Mononuclear cell (primary cell): Measurements from ENCODE around the gene NOS1. TPM values are rescaled to one million over a fixed set of nuclear protein-coding genes. Genes with fewer than 3 reads are reported as not detected.

Source experiments
- H3K27me3 ChIP-seq: 2 replicates; pipeline ENCODE4 v1.6.0; 2011; ENCODE audit warnings: low read length, control low read depth; ENCODE audit not compliant: insufficient read depth
- H3K4me1 ChIP-seq: 2 replicates; pipeline ENCODE4 v1.5.1; 2011; ENCODE audit warnings: mild to moderate bottlenecking, low read length, control low read depth; ENCODE audit not compliant: insufficient read depth
- H3K4me3 ChIP-seq: 2 replicates; pipeline ENCODE4 v1.5.1; 2011; ENCODE audit warnings: mild to moderate bottlenecking, low read length, moderate library complexity
- H3K9me3 ChIP-seq: 2 replicates; pipeline ENCODE4 v1.5.1; 2011; ENCODE audit warnings: low read depth, mild to moderate bottlenecking, control low read depth, low read length
- total RNA-seq: library from RNA; depleted of rRNA; stranded (reverse); fragments of >200 nt; gene quantifications from one replicate; pipeline ENCODE4 v1.2.3, GENCODE V29; 2012

Gene NOS1
- total RNA-seq, 1 donor = not detected

GRCh38 chr12:117352883-117353282 lies 8.5 kb downstream of the NOS1 start:
- H3K27me3 ChIP-seq = no peaks in the 10 kb centered on the region
- H3K4me1 ChIP-seq = no peaks in the 10 kb centered on the region
- H3K9me3 ChIP-seq = no peaks in the 10 kb centered on the region
- no peak overlapping the region for H3K4me3 ChIP-seq

- H3K9me3 ChIP-seq = no peaks in the 10 kb centered on the region
- H3K4me3 ChIP-seq = no peak overlapping the region
- H3K27me3 ChIP-seq = no peaks in the 10 kb centered on the region
- H3K4me1 ChIP-seq = no peaks in the 10 kb centered on the region
These were observed 9.2 kb downstream of the NOS1 start for GRCh38 chr12:117352206-117352605.

GRCh38 chr12:117350140-117350539 lies 11.3 kb downstream of the NOS1 start:
- Histone ChIP-seq H3K9me3 (no peaks in the 10 kb centered on the region), H3K27me3 (no peaks in the 10 kb centered on the region), H3K4me3 (no peak overlapping the region), H3K4me1 (no peaks in the 10 kb centered on the region)

- no peaks in the 10 kb centered on the region for H3K9me3 ChIP-seq
- no peaks in the 10 kb centered on the region for H3K27me3 ChIP-seq
- no peaks in the 10 kb centered on the region for H3K4me1 ChIP-seq
- H3K4me3 ChIP-seq = no peak overlapping the region
These were observed 13.8 kb downstream of the NOS1 start for GRCh38 chr12:117347588-117347987.

- Histone ChIP-seq H3K4me1 (no peaks in the 10 kb centered on the region), H3K27me3 (no peaks in the 10 kb centered on the region), H3K4me3 (no peak overlapping the region), H3K9me3 (no peaks in the 10 kb centered on the region)
These were observed 16.7 kb downstream of the NOS1 start for GRCh38 chr12:117344716-117345115.

- H3K27me3 ChIP-seq = no peaks in the 10 kb centered on the region
- H3K4me3 ChIP-seq = no peak overlapping the region
- H3K4me1 ChIP-seq = no peaks in the 10 kb centered on the region
- no peaks in the 10 kb centered on the region for H3K9me3 ChIP-seq
These were observed 17.6 kb downstream of the NOS1 start for GRCh38 chr12:117343849-117344248.

- Histone ChIP-seq H3K4me3 (no peak overlapping the region), H3K27me3 (no peaks in the 10 kb centered on the region), H3K9me3 (no peaks in the 10 kb centered on the region), H3K4me1 (no peaks in the 10 kb centered on the region)
These were observed 18.1 kb downstream of the NOS1 start for GRCh38 chr12:117343296-117343695.

- Histone ChIP-seq H3K4me1 (no peaks in the 10 kb centered on the region), H3K9me3 (no peaks in the 10 kb centered on the region), H3K27me3 (no peaks in the 10 kb centered on the region), H3K4me3 (no peak overlapping the region)
These were observed 18.7 kb downstream of the NOS1 start for GRCh38 chr12:117342682-117343081.

- H3K4me1 ChIP-seq = no peaks in the 10 kb centered on the region
These were observed 19.2 kb downstream of the NOS1 start for GRCh38 chr12:117342247-117342646.

GRCh38 chr12:117339104-117339503 lies 22.3 kb downstream of the NOS1 start:
- Histone ChIP-seq H3K27me3 (no peaks in the 10 kb centered on the region), H3K4me1 (no peaks in the 10 kb centered on the region), H3K4me3 (no peak overlapping the region), H3K9me3 (no peaks in the 10 kb centered on the region)

More at GRCh38 chr12:117342247-117342646, 19.2 kb downstream of the NOS1 start:
- Histone ChIP-seq H3K4me3 (no peak overlapping the region), H3K27me3 (no peaks in the 10 kb centered on the region), H3K9me3 (no peaks in the 10 kb centered on the region)

- Histone ChIP-seq H3K27me3 (no peaks in the 10 kb centered on the region), H3K9me3 (no peaks in the 10 kb centered on the region), H3K4me1 (no peaks in the 10 kb centered on the region), H3K4me3 (no peak overlapping the region)
These were observed 26.4 kb downstream of the NOS1 start for GRCh38 chr12:117334855-117335587.

GRCh38 chr12:117334051-117334450 lies 27.4 kb downstream of the NOS1 start:
- H3K4me3 ChIP-seq = no peak overlapping the region
- H3K9me3 ChIP-seq = no peaks in the 10 kb centered on the region
- no peaks in the 10 kb centered on the region for H3K27me3 ChIP-seq
- H3K4me1 ChIP-seq = no peaks in the 10 kb centered on the region

GRCh38 chr12:117333331-117333881 lies 28.0 kb downstream of the NOS1 start:
- no peaks in the 10 kb centered on the region for H3K4me1 ChIP-seq
- H3K9me3 ChIP-seq = no peaks in the 10 kb centered on the region

GRCh38 chr12:117331691-117332090 lies 29.7 kb downstream of the NOS1 start:
- Histone ChIP-seq H3K9me3 (no peaks in the 10 kb centered on the region), H3K4me3 (no peak overlapping the region), H3K27me3 (no peaks in the 10 kb centered on the region), H3K4me1 (no peaks in the 10 kb centered on the region)

More at GRCh38 chr12:117333331-117333881, 28.0 kb downstream of the NOS1 start:
- Histone ChIP-seq H3K4me3 (no peak overlapping the region), H3K27me3 (no peaks in the 10 kb centered on the region)

GRCh38 chr12:117330441-117331113 lies 30.8 kb downstream of the NOS1 start:
- Histone ChIP-seq H3K27me3 (no peaks in the 10 kb centered on the region), H3K9me3 (no peaks in the 10 kb centered on the region), H3K4me3 (no peak overlapping the region), H3K4me1 (no peaks in the 10 kb centered on the region)
